Stimulated activated naive CD8-positive, alpha-beta T cell treated with anti-CD3 and anti-CD28 coated beads, Interleukin-15, amount 100 ng/mL, for 72 hours (primary cell): ENCODE data around the gene RBM47.
"Not testable (repeated sequence)": the region's sequence is repeated elsewhere in the genome, so short reads cannot be mapped to it uniquely, and the experiment has no call there.

Experiments
- ATAC-seq: fragments of 150-1000 bp; cut with Tn5 transposase; 2 replicates; pipeline ENCODE4 v1.10.0; 2021; ENCODE audit warnings: mild to moderate bottlenecking, moderate library complexity
- DNase-seq, 2 donors: peaks; one replicate each; pipeline ENCODE4 v3.0.0; 2021 to 2022
- H3K27ac Mint-ChIP-seq, 2 donors: one replicate each; pipeline ENCODE4 v1.8.0; 2022; ENCODE audit warnings: mild to moderate bottlenecking in 2 of 2, mixed read lengths in 2 of 2, moderate library complexity in 2 of 2
- H3K27me3 Mint-ChIP-seq: one replicate; pipeline ENCODE4 v1.8.0; 2022; ENCODE audit warnings: mixed read lengths
- H3K4me1 Mint-ChIP-seq: one replicate; pipeline ENCODE4 v1.8.0; 2022; ENCODE audit warnings: mild to moderate bottlenecking, mixed read lengths
- H3K4me3 Mint-ChIP-seq, 2 donors: one replicate each; pipeline ENCODE4 v1.8.0; 2022; ENCODE audit warnings: mild to moderate bottlenecking in 2 of 2, mixed read lengths in 2 of 2, moderate library complexity in 1 of 2
- H3K9me3 Mint-ChIP-seq, 2 donors: one replicate each; pipeline ENCODE4 v1.8.0; 2022; ENCODE audit warnings: mixed read lengths in 2 of 2

The RBM47 gene

GRCh38 chr4:40455340-40455902 lies 174.2 kb downstream of the RBM47 start:
- no peaks in the 10 kb centered on the region for H3K9me3 Mint-ChIP-seq
- no peak overlapping the region for H3K27ac Mint-ChIP-seq
- DNase-seq (no peak), ATAC-seq (no peak)
- H3K4me1 Mint-ChIP-seq: peaks cover 15% of the 10 kb centered on the region
- no peaks in the 10 kb centered on the region for H3K27me3 Mint-ChIP-seq
- H3K4me3 Mint-ChIP-seq: no peak overlapping the region

- no peak overlapping the region for H3K27ac Mint-ChIP-seq
- no peaks in the 10 kb centered on the region for H3K9me3 Mint-ChIP-seq
- H3K4me3 Mint-ChIP-seq: no peak overlapping the region
- H3K4me1 Mint-ChIP-seq: peaks cover 15% of the 10 kb centered on the region
- ATAC-seq (no peak), DNase-seq (no peak)
- H3K27me3 Mint-ChIP-seq: no peaks in the 10 kb centered on the region
Measured at GRCh38 chr4:40454816-40455215, 174.8 kb downstream of the RBM47 start.

- ATAC-seq (no peak), DNase-seq (no peak)
- H3K4me1 Mint-ChIP-seq: peaks cover 15% of the 10 kb centered on the region
- H3K27me3 Mint-ChIP-seq: no peaks in the 10 kb centered on the region
- no peaks in the 10 kb centered on the region for H3K9me3 Mint-ChIP-seq
- no peak overlapping the region for H3K4me3 Mint-ChIP-seq
- no peak overlapping the region for H3K27ac Mint-ChIP-seq
Measured at GRCh38 chr4:40453912-40454311, 175.8 kb downstream of the RBM47 start.

GRCh38 chr4:40448875-40449274 lies 180.8 kb downstream of the RBM47 start:
- peaks cover 15% of the 10 kb centered on the region for H3K4me1 Mint-ChIP-seq
- no peaks in the 10 kb centered on the region for H3K9me3 Mint-ChIP-seq
- DNase-seq: no peak
- no peak overlapping the region for H3K4me3 Mint-ChIP-seq
- no peak for ATAC-seq
- no peak overlapping the region for H3K27ac Mint-ChIP-seq
- H3K27me3 Mint-ChIP-seq: no peaks in the 10 kb centered on the region

- H3K4me3 Mint-ChIP-seq: no peak overlapping the region
Measured at GRCh38 chr4:40446839-40447238, 182.8 kb downstream of the RBM47 start.

GRCh38 chr4:40446261-40446750 lies 183.4 kb downstream of the RBM47 start:
- H3K27ac Mint-ChIP-seq, H3K4me3 Mint-ChIP-seq, H3K9me3 Mint-ChIP-seq, H3K27me3 Mint-ChIP-seq, DNase-seq, H3K4me1 Mint-ChIP-seq, ATAC-seq: not testable (repeated sequence)

More at GRCh38 chr4:40446839-40447238, 182.8 kb downstream of the RBM47 start:
- Mint-ChIP-seq H3K9me3 (no peaks in the 10 kb centered on the region), H3K27me3 (no peaks in the 10 kb centered on the region), H3K27ac (no peak overlapping the region), H3K4me1 (peaks cover 9% of the 10 kb centered on the region)
- ATAC-seq (no peak), DNase-seq (no peak)

GRCh38 chr4:40445671-40446070 lies 184.0 kb downstream of the RBM47 start:
- no peaks in the 10 kb centered on the region for H3K9me3 Mint-ChIP-seq

GRCh38 chr4:40441430-40441829 lies 188.2 kb downstream of the RBM47 start:
- Mint-ChIP-seq H3K9me3 (peaks cover 0 to 9% of the 10 kb centered on the region in 2 donors), H3K4me1 (peaks cover 17% of the 10 kb centered on the region), H3K27me3 (no peaks in the 10 kb centered on the region), H3K4me3 (no peak overlapping the region), H3K27ac (no peak overlapping the region)
- DNase-seq (no peak), ATAC-seq (no peak)

More at GRCh38 chr4:40445671-40446070, 184.0 kb downstream of the RBM47 start:
- no peaks in the 10 kb centered on the region for H3K27me3 Mint-ChIP-seq
- H3K4me1 Mint-ChIP-seq: peaks cover 6% of the 10 kb centered on the region
- DNase-seq (no peak), ATAC-seq (no peak)
- H3K4me3 Mint-ChIP-seq: no peak overlapping the region
- no peak overlapping the region for H3K27ac Mint-ChIP-seq

GRCh38 chr4:40439519-40439918 lies 190.1 kb downstream of the RBM47 start:
- Mint-ChIP-seq H3K27me3 (no peaks in the 10 kb centered on the region), H3K27ac (peak overlapping the region in 1 of 2 donors; percentile 12), H3K4me1 (peaks cover 22% of the 10 kb centered on the region), H3K4me3 (no peak overlapping the region), H3K9me3 (peaks cover 0 to 9% of the 10 kb centered on the region in 2 donors)
- DNase-seq: no peak
- ATAC-seq: no peak

GRCh38 chr4:40438384-40439026 lies 191.2 kb downstream of the RBM47 start:
- DNase-seq (no peak), ATAC-seq (no peak)
- peaks cover 0 to 9% of the 10 kb centered on the region in 2 donors for H3K9me3 Mint-ChIP-seq

GRCh38 chr4:40437741-40438383 lies 191.8 kb downstream of the RBM47 start:
- ATAC-seq (no peak), DNase-seq (no peak)
- no peaks in the 10 kb centered on the region for H3K27me3 Mint-ChIP-seq
- peaks cover 0 to 9% of the 10 kb centered on the region in 2 donors for H3K9me3 Mint-ChIP-seq
- no peak overlapping the region for H3K4me3 Mint-ChIP-seq
- H3K4me1 Mint-ChIP-seq: peaks cover 39% of the 10 kb centered on the region
- no peak overlapping the region for H3K27ac Mint-ChIP-seq

More at GRCh38 chr4:40438384-40439026, 191.2 kb downstream of the RBM47 start:
- Mint-ChIP-seq H3K4me3 (no peak overlapping the region), H3K27me3 (no peaks in the 10 kb centered on the region), H3K4me1 (peaks cover 33% of the 10 kb centered on the region), H3K27ac (no peak overlapping the region)

GRCh38 chr4:40435306-40435705 lies 194.4 kb downstream of the RBM47 start:
- not testable (repeated sequence) for ATAC-seq, H3K9me3 Mint-ChIP-seq, H3K27ac Mint-ChIP-seq, H3K27me3 Mint-ChIP-seq, H3K4me3 Mint-ChIP-seq, DNase-seq
- peaks cover 57% of the 10 kb centered on the region for H3K4me1 Mint-ChIP-seq

- H3K27me3 Mint-ChIP-seq: no peaks in the 10 kb centered on the region
- H3K9me3 Mint-ChIP-seq: peaks cover 0 to 9% of the 10 kb centered on the region in 2 donors
- peak overlapping the region in 1 of 2 donors; percentile 2 for H3K27ac Mint-ChIP-seq
- DNase-seq: no peak
- no peak overlapping the region for H3K4me3 Mint-ChIP-seq
- peaks cover 53% of the 10 kb centered on the region for H3K4me1 Mint-ChIP-seq
- ATAC-seq: no peak
Measured at GRCh38 chr4:40434126-40434687, 195.5 kb downstream of the RBM47 start.

- Mint-ChIP-seq H3K27ac (peak overlapping the region; percentile 69 to 83), H3K4me3 (peak overlapping the region; percentile 55 to 60), H3K9me3 (peaks cover 0 to 3% of the 10 kb centered on the region in 2 donors), H3K27me3 (no peaks in the 10 kb centered on the region), H3K4me1 (peaks cover 52% of the 10 kb centered on the region)
- no peak for ATAC-seq
- no peak for DNase-seq
Measured at GRCh38 chr4:40432504-40432903, 197.2 kb downstream of the RBM47 start.

- not testable (repeated sequence) for H3K27me3 Mint-ChIP-seq, H3K9me3 Mint-ChIP-seq, H3K27ac Mint-ChIP-seq, DNase-seq, ATAC-seq, H3K4me3 Mint-ChIP-seq
- peaks cover 30% of the 10 kb centered on the region for H3K4me1 Mint-ChIP-seq
Measured at GRCh38 chr4:40427871-40428270, 201.8 kb downstream of the RBM47 start.

- H3K27ac Mint-ChIP-seq: no peak overlapping the region
- no peak for ATAC-seq
- no peaks in the 10 kb centered on the region for H3K9me3 Mint-ChIP-seq
- H3K4me3 Mint-ChIP-seq: no peak overlapping the region
- DNase-seq: no peak
- H3K4me1 Mint-ChIP-seq: peaks cover 23% of the 10 kb centered on the region
- H3K27me3 Mint-ChIP-seq: no peaks in the 10 kb centered on the region
Measured at GRCh38 chr4:40427128-40427527, 202.5 kb downstream of the RBM47 start.
